ENCODE data around the gene TMPRSS11D. TPM values are rescaled to one million over a fixed set of nuclear protein-coding genes. Genes with fewer than 3 reads are reported as not detected.

The TMPRSS11D gene
- total RNA-seq, 1 donor from 2014 or later, result not detected

DNA sequence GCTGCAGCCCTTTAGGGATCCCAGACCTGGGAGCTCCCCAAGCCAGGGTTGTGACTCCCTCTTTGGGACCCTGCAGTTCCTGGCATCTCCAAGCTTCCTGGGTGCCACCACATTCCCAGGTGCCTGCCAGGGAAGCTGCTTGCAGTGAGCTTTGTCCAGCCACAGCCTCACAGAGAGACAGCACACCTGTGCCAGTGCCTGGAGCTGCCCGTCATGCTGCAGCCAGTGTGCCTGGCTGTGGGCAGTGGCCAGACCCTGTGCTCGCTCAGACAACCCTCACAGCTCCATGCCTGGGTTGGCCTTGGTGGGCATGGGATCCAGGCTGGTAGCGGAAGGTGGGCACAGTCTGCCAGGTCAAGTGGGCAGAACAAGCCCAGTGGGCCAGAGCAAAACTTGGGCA, 43.4 kb upstream of the TMPRSS11D start:
- H3K4me1 Mint-ChIP-seq (ENCODE audit: low read depth), result peaks cover 6% of the 10 kb centered on the region
- no peak for TF ChIP-seq CTCF (IDR thresholded peaks at IDR 0.05; ENCODE audit: unreplicated experiment)
- no peak overlapping the region for H3K4me3 Mint-ChIP-seq (ENCODE audit: low read depth)
- H3K9me3 Mint-ChIP-seq (ENCODE audit: low read depth), result peaks cover 3% of the 10 kb centered on the region
- H3K36me3 Mint-ChIP-seq (ENCODE audit: insufficient read depth), result peaks cover 1% of the 10 kb centered on the region
- H3K27me3 Mint-ChIP-seq, result no peaks in the 10 kb centered on the region
- DNase-seq (ENCODE audit: low spot score, unreplicated experiment), result no peak
- no peak overlapping the region for H3K27ac Mint-ChIP-seq

GRCh38 chr4:67926485-67926884, 42.7 kb upstream of the TMPRSS11D start:
- Mint-ChIP-seq H3K9me3 (ENCODE audit: low read depth) (peaks cover 3% of the 10 kb centered on the region), H3K27ac (no peak overlapping the region), H3K4me1 (ENCODE audit: low read depth) (peaks cover 6% of the 10 kb centered on the region), H3K4me3 (ENCODE audit: low read depth) (no peak overlapping the region), H3K27me3 (no peaks in the 10 kb centered on the region), H3K36me3 (ENCODE audit: insufficient read depth) (peaks cover 1% of the 10 kb centered on the region)
- no peak for DNase-seq (ENCODE audit: low spot score, unreplicated experiment)
- TF ChIP-seq CTCF (IDR thresholded peaks at IDR 0.05; ENCODE audit: unreplicated experiment), result no peak

DNA sequence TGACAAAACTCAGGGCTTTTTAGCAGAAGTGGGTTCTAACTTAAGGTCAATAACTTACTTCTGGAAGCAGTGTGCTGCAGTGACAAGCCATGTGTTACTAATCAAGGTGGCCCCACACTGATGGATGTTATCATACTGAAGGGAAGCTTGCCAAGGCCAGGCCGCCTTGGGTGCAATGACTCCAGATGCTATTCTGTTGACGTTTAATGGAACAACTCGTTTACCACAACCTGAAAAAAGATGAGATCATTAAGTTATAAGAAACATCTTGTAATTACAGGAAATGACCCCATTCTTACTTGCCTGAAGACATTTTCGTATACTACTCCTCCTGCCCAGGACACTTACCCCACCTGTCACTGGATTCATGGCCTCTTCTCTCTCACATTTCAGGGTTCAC, 38.9 kb upstream of the TMPRSS11D start:
- no peak for DNase-seq (ENCODE audit: low spot score, unreplicated experiment)
- H3K27ac Mint-ChIP-seq, result no peak overlapping the region
- H3K4me1 Mint-ChIP-seq (ENCODE audit: low read depth), result peaks cover 11% of the 10 kb centered on the region
- H3K36me3 Mint-ChIP-seq (ENCODE audit: insufficient read depth), result peaks cover 1% of the 10 kb centered on the region
- no peaks in the 10 kb centered on the region for H3K27me3 Mint-ChIP-seq
- no peak for TF ChIP-seq CTCF (IDR thresholded peaks at IDR 0.05; ENCODE audit: unreplicated experiment)
- no peak overlapping the region for H3K4me3 Mint-ChIP-seq (ENCODE audit: low read depth)
- peaks cover 3% of the 10 kb centered on the region for H3K9me3 Mint-ChIP-seq (ENCODE audit: low read depth)

DNA sequence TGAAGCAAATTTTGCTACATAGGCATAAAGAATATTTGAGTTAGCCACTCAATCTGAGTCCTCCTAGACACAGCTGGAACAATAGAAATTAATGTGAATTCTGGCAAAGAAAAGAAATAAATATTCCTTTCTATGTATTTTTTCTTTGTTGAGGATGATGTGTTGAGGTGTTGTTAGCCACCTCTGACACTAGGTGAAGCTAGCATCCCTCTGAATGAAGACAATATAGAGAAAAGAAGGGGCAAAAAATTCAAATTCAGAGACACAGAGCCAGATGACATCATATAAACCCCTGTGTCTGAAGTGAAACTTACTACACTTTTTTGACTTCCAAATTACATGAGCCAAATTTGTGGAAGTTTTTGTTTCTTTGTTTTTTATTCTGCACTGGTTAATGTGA, 34.6 kb upstream of the TMPRSS11D start:
- peaks cover 10% of the 10 kb centered on the region for H3K4me1 Mint-ChIP-seq (ENCODE audit: low read depth)
- H3K9me3 Mint-ChIP-seq (ENCODE audit: low read depth), result peaks cover 6% of the 10 kb centered on the region
- no peak overlapping the region for H3K27ac Mint-ChIP-seq
- H3K4me3 Mint-ChIP-seq (ENCODE audit: low read depth), result no peak overlapping the region
- no peaks in the 10 kb centered on the region for H3K36me3 Mint-ChIP-seq (ENCODE audit: insufficient read depth)
- TF ChIP-seq CTCF (IDR thresholded peaks at IDR 0.05; ENCODE audit: unreplicated experiment), result peak; percentile 67
- no peaks in the 10 kb centered on the region for H3K27me3 Mint-ChIP-seq
- DNase-seq (ENCODE audit: low spot score, unreplicated experiment), result no peak

DNA sequence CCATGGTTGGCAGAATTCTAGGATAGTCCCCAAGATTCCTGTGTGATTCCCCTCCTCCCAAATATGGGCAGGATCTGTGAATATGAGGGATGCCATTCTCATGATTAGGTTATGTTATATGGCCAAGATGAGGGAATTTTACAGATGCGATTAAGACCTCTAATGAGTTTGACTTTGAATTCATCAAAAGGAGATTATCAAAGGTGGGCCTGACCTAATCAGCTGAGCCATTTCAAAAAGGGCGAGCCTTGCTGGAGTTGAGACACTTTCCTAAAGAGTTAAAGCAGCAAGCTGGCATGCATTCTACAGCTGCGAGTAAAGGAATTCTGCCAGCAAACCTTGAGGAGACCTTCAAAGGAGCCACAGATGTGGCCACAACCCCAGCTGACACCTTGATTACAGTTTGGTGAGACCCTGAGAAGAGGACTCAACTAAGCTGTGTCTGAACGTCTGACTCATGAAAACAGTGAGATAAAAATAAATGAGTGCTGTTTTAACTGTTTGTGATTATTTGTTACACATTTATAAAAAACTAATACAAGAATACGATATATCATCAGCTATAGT, 31.7 kb upstream of the TMPRSS11D start:
- TF ChIP-seq CTCF (IDR thresholded peaks at IDR 0.05; ENCODE audit: unreplicated experiment), result no peak
- Mint-ChIP-seq H3K4me1 (ENCODE audit: low read depth) (peaks cover 22% of the 10 kb centered on the region), H3K27ac (no peak overlapping the region), H3K36me3 (ENCODE audit: insufficient read depth) (peaks cover 3% of the 10 kb centered on the region), H3K4me3 (ENCODE audit: low read depth) (no peak overlapping the region), H3K27me3 (no peaks in the 10 kb centered on the region), H3K9me3 (ENCODE audit: low read depth) (peaks cover 16% of the 10 kb centered on the region)
- no peak for DNase-seq (ENCODE audit: low spot score, unreplicated experiment)
